Stimulated activated CD4-positive, alpha-beta T cell treated with anti-CD3 and anti-CD28 coated beads, Interleukin-4, amount 100 ng/mL, for 1 hour (primary cell): ENCODE data around the gene HOXB5.

Source experiments
- DNase-seq: peaks from one replicate; pipeline ENCODE4 v3.0.0-alpha.2; 2020

Gene HOXB5

DNA sequence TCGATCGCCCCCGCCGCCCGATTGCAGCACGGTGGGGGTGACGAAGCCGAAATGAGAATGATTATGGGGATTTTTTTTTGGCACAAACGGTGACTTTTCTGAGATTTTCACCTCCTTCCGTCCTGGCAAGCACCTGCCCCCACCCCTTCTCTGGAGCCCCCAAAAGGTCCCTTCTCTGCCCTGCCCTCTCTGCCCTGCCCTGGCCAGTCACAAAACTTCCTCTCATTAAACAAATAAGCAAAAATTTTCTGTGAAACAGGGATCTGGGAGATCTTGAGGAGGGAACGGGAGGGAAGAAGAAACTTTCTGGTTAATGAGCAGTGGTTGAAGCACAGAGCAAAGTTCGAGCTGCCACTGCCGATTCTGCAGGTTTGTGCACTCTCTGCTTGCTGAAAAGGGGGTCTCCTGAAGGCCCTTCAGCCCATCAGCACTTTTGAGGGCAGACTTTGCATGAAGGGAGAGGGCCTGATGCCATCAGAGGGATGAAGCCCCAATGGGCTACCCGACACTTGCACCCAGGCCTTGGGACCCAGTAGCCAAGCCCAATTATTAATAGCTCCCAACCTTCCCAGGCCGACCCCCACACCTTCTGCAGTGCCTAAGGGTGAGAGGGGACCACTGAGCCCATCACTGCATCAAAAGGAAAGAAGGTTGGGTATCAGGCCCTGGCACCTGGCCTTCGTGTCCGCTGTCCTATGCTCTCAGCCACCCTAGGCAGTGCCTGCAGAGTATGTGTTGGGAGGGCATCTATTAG lies 22.6 kb upstream of the HOXB5 start:
- no peak for DNase-seq

DNA sequence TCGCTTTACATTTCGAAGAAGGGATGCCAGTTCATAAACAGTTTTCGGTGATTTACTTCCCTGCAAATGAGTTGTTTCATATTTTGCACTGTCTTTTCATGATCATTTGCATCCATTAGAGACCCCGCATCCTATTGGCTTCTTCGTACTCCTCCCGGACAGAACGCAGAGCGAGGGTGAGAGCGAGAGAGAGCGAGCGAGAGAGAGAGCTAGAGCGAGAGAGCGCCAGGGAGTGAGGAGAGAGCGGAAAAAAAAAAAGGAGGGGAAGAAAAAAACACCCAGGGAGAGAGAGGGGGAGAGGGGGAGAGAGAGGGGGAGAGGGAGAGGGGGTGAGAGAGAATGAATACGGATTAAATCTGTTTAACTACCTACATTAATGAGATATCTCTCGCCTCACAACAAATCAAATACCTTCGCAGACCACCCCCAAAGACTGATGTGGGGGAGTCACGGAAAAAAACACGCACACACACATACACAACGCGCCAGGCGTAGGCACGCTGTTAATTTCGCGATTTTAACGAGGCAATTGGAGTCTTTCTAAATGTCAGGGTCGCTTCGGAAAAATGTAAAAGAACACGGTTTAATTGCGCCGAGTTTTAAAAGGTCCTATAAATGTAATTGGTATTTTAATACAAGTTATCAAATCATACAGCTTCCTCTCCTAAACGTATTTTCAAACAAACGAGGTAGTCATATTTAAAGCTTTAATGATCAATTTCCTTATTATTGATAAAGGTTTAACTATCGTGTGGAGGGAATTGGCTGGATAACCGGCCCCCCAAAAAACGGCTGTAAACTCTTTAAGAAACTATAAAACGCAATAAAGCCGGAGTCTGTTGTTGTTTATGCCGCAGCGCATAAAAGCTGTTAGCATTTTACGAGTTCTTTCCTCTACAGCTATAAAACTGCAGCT lies 21.7 kb upstream of the HOXB5 start, which contains the start of gene HOXB8:
HOXB8 (minus strand) TSS at position 246 of the 916 bp plus-strand sequence. CDS start 588 bp downstream, outside the sequence.
- DNase-seq, result no peak

DNA sequence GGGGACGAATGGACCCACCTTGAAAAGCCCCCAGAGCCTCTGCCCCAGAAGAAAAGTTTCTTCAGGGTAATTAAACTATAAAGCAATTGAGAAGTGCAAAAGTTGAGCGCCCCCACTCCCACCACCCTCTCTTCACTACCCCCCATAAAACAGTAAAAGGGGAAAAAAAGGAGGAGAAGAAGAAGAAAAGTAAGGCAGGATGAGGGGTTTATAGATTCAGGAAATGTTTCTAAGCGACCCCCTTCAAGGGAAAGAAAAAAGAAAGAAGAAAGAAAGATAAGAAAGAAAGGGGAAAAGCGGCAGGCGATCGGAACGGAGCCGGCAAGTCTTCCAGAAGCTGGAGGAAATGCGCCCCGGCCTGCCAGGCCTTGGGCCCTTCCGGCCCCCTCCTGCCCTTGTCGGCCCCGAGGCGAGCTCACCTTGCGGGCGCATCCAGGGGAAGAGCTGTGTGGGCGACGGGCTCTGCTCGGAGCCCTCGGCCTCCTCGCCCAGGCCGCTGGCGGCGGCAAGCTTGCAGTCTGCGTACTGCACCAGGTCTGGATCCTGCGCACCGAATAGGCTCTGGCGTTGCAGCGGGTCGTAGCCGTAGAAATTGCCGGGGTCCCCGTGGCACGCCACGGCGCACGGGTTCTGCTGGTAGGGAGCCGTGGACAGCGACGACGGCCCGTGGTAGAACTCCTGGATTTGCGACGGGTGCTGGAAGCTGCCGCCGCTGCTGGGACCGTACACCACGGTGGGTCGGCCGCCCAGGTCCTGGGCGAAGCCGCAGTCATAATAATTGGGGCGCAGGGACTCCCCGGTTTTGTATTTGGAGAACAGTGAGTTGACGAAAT lies 20.5 kb upstream of the HOXB5 start:
- DNase-seq, result no peak

- peak; percentile 54 for DNase-seq
Observed at GRCh38 chr17:48612854-48613691, 19.5 kb upstream of the HOXB5 start.

DNA sequence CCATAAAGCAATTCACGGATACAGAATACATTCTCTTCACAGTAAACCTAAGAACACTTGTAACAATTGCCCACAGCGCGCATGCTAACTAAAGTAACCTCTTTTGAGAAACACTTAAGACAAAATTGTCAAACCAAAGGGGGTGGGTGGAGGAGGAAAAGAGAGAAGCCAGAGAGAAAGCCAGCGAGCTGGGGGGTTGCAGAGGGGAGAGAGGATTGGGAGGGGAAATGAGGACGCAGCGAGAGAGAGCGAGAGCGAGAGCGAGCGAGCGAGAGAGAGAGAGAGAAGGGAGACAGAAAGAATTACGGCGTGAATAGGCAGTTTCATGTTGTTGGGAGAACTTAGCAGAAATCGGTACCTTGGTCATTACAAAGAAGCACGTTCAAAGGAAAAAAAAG lies 18.9 kb upstream of the HOXB5 start:
- DNase-seq, result no peak

DNA sequence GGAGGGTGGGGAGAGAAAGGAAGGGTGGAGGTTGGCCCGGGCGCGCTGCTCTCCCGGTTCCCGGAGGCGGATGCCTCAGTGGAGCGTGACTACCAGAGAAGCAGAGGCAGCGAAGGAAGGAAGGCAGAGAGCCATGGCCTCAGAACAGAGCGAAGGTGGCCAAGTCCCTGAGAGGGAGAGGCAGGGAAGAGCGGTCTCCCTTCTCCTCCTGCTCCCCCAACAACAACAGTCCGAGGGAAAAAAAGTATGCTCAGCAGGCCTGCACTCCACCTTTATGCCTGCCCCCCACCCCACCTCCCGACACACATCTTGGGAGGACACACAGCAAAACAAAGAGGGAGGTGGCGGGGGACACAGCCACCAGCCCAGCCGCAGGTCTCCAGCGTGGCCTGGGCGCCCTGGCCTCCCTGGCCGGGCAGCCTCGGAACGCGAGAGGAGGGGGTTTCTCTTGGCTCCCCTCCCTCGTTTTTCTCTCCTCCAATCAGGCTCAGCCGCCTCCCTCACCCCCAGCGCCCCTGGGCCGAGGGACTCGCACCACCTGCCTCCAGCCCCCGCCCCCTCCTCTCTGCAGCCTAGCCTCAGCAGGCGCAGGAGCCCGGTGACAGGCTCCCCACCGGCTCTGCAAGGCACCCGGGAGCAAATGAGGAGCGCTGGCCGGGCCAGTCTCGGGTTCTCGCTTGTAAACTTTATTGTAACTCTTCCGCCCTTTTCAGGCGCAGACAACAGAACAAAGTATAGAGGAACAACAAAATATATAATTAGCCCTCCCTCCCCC lies 18.3 kb upstream of the HOXB5 start:
- no peak for DNase-seq

GRCh38 chr17:48611213-48611612 lies 17.6 kb upstream of the HOXB5 start:
- DNase-seq, result no peak

DNA sequence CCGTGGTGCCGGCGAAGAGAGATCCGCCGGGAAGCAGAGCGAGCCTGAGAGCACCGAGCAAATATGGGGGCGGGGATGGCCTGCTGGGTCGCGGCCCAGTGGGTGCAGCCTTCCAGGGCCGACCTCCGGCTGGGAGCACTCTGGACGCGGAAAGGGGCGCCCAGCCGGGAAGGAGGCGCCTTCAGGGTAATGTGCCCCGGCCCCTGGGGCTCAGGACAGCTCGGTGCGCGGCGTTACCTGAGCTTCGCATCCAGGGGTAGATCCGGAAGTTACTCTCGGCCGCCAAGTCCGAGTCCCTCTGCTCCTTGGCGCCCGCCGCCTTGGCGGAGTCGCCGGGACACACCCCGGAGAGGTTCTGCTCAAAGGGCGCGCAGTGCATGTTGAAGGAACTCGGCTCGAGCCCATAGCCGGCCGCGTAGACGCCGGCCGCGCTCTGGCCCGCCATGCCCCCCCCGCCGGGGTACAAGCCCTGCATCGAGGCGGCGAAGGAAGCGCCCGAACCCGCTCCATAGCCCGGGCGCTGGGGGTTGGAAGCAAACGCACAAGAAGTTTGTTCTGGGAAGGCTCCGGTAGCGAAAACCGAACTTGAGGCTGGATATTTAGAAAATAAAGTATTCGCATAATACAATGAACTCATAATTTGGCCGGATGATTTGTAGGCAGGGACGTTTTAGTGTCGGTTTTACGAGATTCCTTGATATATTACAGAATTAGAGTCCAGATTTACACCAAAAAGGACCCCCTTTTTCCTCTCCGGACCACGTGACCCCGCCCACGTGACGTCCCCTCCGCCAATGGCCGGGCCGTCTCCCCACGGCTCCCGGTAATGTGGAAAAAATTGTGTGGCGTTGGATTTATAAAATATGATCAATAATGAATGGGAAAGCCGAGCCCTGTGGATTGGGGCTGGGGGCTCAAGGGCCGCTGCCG lies 17.0 kb upstream of the HOXB5 start, which contains the start of gene HOXB7:
HOXB7 (minus strand) TSS at position 736 of the 930 bp plus-strand sequence; CDS start at position 637, 99 bp downstream.
- DNase-seq, result peak; percentile 69

GRCh38 chr17:48609759-48610281 lies 16.2 kb upstream of the HOXB5 start:
- DNase-seq, result no peak

- DNase-seq, result no peak
Observed at GRCh38 chr17:48609033-48609432, 15.5 kb upstream of the HOXB5 start.

- no peak for DNase-seq
Observed at GRCh38 chr17:48608494-48608834, 14.9 kb upstream of the HOXB5 start.

DNA sequence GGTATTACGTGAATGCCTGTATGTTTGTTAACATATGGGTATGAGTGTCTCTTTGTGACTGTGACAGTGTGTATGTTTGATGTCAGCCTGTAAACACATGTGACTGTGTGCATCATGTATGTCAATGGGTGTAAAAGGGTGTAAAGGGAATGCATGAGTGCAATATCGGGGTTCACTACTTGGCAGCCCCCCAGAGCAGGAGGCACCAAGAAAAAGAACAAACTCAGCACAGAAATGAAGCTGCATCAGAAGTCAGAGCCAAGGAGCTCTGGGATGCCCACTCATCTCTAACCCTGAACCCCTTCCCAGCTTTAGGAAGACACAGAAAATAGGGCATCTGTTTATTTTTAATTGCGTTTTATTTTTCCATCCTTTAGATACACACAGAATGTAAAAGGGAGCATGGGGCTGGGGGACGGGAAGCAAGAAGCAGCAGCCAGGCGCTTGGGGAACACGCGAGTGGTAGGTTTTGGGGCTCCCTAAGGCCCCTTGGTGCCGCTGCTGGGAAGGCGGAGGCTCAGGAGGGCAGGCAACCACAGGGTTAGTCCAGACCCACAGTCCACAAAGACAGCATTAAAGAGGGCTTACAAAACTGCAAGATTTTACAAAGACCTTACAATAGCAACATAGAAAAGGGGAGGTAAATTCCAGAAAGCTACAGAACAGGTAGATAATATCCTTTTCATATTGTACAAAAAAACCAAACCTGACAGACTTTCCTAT lies 13.5 kb upstream of the HOXB5 start:
- no peak for DNase-seq

GRCh38 chr17:48605991-48606891 lies 12.7 kb upstream of the HOXB5 start:
- no peak for DNase-seq

- no peak for DNase-seq
Observed at GRCh38 chr17:48605409-48605919, 11.9 kb upstream of the HOXB5 start.

DNA sequence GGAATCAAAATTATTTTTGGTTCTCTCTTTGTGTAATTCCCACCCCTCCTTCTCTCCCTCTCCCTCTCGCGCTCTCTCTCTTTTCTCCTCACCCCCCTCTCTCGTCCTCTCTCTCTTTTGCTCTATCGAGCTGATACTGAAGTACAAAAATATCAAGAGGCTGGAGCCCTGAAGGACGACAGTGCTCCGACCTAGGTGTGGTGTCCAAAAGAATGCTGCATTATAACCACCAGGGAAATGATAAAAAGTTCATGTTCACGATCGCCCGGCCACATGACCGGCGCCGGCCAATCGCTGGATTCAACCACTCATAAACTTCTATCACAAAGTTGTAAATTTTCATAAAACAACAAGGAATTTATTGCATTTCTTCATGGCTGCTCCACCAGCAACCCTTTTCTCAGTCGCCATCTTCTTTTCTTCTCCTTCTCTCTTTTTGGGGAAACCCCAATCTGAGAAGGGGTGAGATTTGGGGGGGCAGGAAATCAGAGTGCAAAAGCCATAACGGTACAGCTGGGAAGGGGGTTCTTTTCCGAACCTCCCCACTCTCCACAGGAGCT lies 11.3 kb upstream of the HOXB5 start, which contains the start of gene HOXB6:
HOXB6 (minus strand) TSS at position 217 of the 560 bp plus-strand sequence. CDS start 6,836 bp downstream, outside the sequence.
- no peak for DNase-seq

GRCh38 chr17:48603959-48604769 lies 10.6 kb upstream of the HOXB5 start:
- DNase-seq, result no peak
